WTC11 (cell line): ENCODE results near the gene USP48. TPM values are rescaled to one million over a fixed set of nuclear protein-coding genes. Genes with fewer than 3 reads are reported as not detected.
"Not testable (repeated sequence)": the region's sequence is repeated elsewhere in the genome, so short reads cannot be mapped to it uniquely, and the experiment has no call there.

Source experiments
- ATAC-seq: fragments of 200-7000 bp; cut with Tn5 transposase; 2 replicates; pipeline ENCODE4 v1.10.0; 2021; ENCODE audit warnings: mild to moderate bottlenecking, moderate library complexity
- CTCF ChIA-PET: fragments of 300-600 bp; sonication (Branson Sonifier 250); formaldehyde crosslinking; loops from one replicate; lab custom pipeline; 2021; ENCODE audit warnings: antibody characterized with exemption; lab: Charles Lee
- POLR2A ChIA-PET: fragments of 350-600 bp; sonication (Branson Sonifier 250); formaldehyde crosslinking; loops from one replicate; lab custom pipeline; 2021; ENCODE audit warnings: antibody characterized with exemption; lab: Charles Lee
- DNase-seq: peaks from one replicate; pipeline ENCODE4 v3.0.0; 2021; ENCODE audit warnings: low spot score
- H3K27ac Mint-ChIP-seq: 2 replicates; pipeline ENCODE4 v1.8.0; 2021; ENCODE audit warnings: mixed read lengths
- H3K27me3 Mint-ChIP-seq: 2 replicates; pipeline ENCODE4 v1.8.0; 2021; ENCODE audit warnings: low read depth, mild to moderate bottlenecking, moderate library complexity, mixed read lengths
- H3K36me3 Mint-ChIP-seq: 2 replicates; pipeline ENCODE4 v1.8.0; 2021; ENCODE audit warnings: mixed read lengths
- H3K4me1 Mint-ChIP-seq: 2 replicates; pipeline ENCODE4 v1.8.0; 2022; ENCODE audit warnings: mixed read lengths
- H3K4me3 Mint-ChIP-seq: 2 replicates; pipeline ENCODE4 v1.8.0; 2021; ENCODE audit warnings: mild to moderate bottlenecking, moderate library complexity, mixed read lengths
- H3K9me3 Mint-ChIP-seq: 2 replicates; pipeline ENCODE4 v1.8.0; 2021; ENCODE audit warnings: mixed read lengths
- CBFB ChIP-seq: sonication (generic); formaldehyde crosslinking; IDR thresholded peaks from 2 replicates; pipeline ENCODE4 v1.8.1; 2022; ENCODE audit warnings: mild to moderate bottlenecking, low read depth, missing genetic modification reagents
- EMX1 ChIP-seq: fragments of 250-450 bp; sonication (Bioruptor Pico); IDR thresholded peaks from 2 replicates; pipeline ENCODE4 v1.8.0; 2021; ENCODE audit warnings: mild to moderate bottlenecking
- ETV6 ChIP-seq: sonication (generic); formaldehyde crosslinking; IDR thresholded peaks from 2 replicates; pipeline ENCODE4 v1.8.1; 2022; ENCODE audit warnings: mild to moderate bottlenecking, missing genetic modification reagents
- IRF2 ChIP-seq: sonication (generic); formaldehyde crosslinking; IDR thresholded peaks from 2 replicates; pipeline ENCODE4 v1.8.0; 2022; ENCODE audit warnings: low read depth, missing genetic modification reagents, borderline replicate concordance
- NR2C2 ChIP-seq: sonication (generic); formaldehyde crosslinking; IDR thresholded peaks from 2 replicates; pipeline ENCODE4 v1.8.0; 2022; ENCODE audit warnings: mild to moderate bottlenecking, missing genetic modification reagents
- NR3C1 ChIP-seq: sonication (generic); formaldehyde crosslinking; conservative IDR thresholded peaks from 2 replicates; pipeline ENCODE4 v1.8.1; 2023; ENCODE audit warnings: low read depth, mild to moderate bottlenecking, missing genetic modification reagents
- PRDM15 ChIP-seq: sonication (generic); formaldehyde crosslinking; IDR thresholded peaks from 2 replicates; pipeline ENCODE4 v1.8.0; 2022; ENCODE audit warnings: missing genetic modification reagents
- PREB ChIP-seq: sonication (generic); formaldehyde crosslinking; IDR thresholded peaks from 2 replicates; pipeline ENCODE4 v1.8.1; 2022; ENCODE audit warnings: mild to moderate bottlenecking, missing genetic modification reagents, moderate library complexity, borderline replicate concordance
- SMAD3 ChIP-seq: sonication (generic); formaldehyde crosslinking; IDR thresholded peaks from 2 replicates; pipeline ENCODE4 v1.8.0; 2022; ENCODE audit warnings: missing genetic modification reagents, mild to moderate bottlenecking, borderline replicate concordance
- SMAD4 ChIP-seq: sonication (generic); formaldehyde crosslinking; IDR thresholded peaks from 2 replicates; pipeline ENCODE4 v1.8.0; 2022; ENCODE audit warnings: mild to moderate bottlenecking, missing genetic modification reagents
- ZBTB43 ChIP-seq: sonication (generic); formaldehyde crosslinking; IDR thresholded peaks from 2 replicates; pipeline ENCODE4 v1.8.1; 2023; ENCODE audit warnings: mild to moderate bottlenecking, missing genetic modification reagents
- ZNF232 ChIP-seq: sonication (generic); formaldehyde crosslinking; IDR thresholded peaks from 2 replicates; pipeline ENCODE4 v1.8.0; 2022; ENCODE audit warnings: mild to moderate bottlenecking, missing genetic modification reagents
- ZNF512 ChIP-seq: sonication (generic); formaldehyde crosslinking; IDR thresholded peaks from 2 replicates; pipeline ENCODE4 v1.8.1; 2022; ENCODE audit warnings: missing genetic modification reagents, borderline replicate concordance
- total RNA-seq: library from RNA; stranded (reverse); gene quantifications from 3 replicates; pipeline ENCODE4 v1.2.3, GENCODE V29; 2021
- TF ChIP-seq, protein P1 (sequence below): sonication (generic); formaldehyde crosslinking; IDR thresholded peaks from 2 replicates; pipeline ENCODE4 v1.8.0; 2023; ENCODE audit warnings: missing genetic modification reagents

USP48 gene
- total RNA-seq, 1 experiment from 2014 or later, result 86.9 TPM

GRCh38 chr1:21680381-21680780 is 102.6 kb downstream of the USP48 start (continued):
- TF ChIP-seq PRDM15 (CRISPR knock-in tag) (no peak), ZNF512 (CRISPR knock-in tag) (no peak)
- TF ChIP-seq, all 79 proteins: peak for 0

- Mint-ChIP-seq H3K4me3 (no peak overlapping the region), H3K27me3 (no peaks in the 10 kb centered on the region), H3K36me3 (peaks cover 19% of the 10 kb centered on the region), H3K9me3 (no peaks in the 10 kb centered on the region), H3K27ac (no peak overlapping the region; the same call in 1 of the 2 replicates), H3K4me1 (peaks cover 12% of the 10 kb centered on the region)
- no peak for ATAC-seq
- DNase-seq, result no peak
- CTCF ChIA-PET, result no interaction called here
- POLR2A ChIA-PET, result no interaction called here
- no peak for TF ChIP-seq SMAD4 (CRISPR knock-in tag)
- TF ChIP-seq, all 79 proteins: peak for 0
Measured at GRCh38 chr1:21677168-21677567, 105.8 kb downstream of the USP48 start.

GRCh38 chr1:21674957-21675356 is 108.0 kb downstream of the USP48 start:
- DNase-seq (no peak), ATAC-seq (no peak)
- TF ChIP-seq ZBTB43 (CRISPR knock-in tag), result no peak
- TF ChIP-seq IRF2 (CRISPR knock-in tag), result no peak
- TF ChIP-seq EMX1 (CRISPR knock-in tag), result no peak
- no peak for TF ChIP-seq NR2C2
- no peak for TF ChIP-seq ZNF232 (CRISPR knock-in tag)
- no peak for TF ChIP-seq ETV6 (CRISPR knock-in tag)
- no peak for TF ChIP-seq CBFB (CRISPR knock-in tag)
- TF ChIP-seq NR3C1 (CRISPR knock-in tag), result no peak
- no peak for TF ChIP-seq PREB (CRISPR knock-in tag)
- no peak for TF ChIP-seq SMAD3 (CRISPR knock-in tag)
- TF ChIP-seq, protein P1, sequence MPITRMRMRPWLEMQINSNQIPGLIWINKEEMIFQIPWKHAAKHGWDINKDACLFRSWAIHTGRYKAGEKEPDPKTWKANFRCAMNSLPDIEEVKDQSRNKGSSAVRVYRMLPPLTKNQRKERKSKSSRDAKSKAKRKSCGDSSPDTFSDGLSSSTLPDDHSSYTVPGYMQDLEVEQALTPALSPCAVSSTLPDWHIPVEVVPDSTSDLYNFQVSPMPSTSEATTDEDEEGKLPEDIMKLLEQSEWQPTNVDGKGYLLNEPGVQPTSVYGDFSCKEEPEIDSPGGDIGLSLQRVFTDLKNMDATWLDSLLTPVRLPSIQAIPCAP (CRISPR knock-in tag), result no peak
- Mint-ChIP-seq H3K9me3 (no peaks in the 10 kb centered on the region), H3K36me3 (peaks cover 13% of the 10 kb centered on the region), H3K27me3 (peaks cover 5% of the 10 kb centered on the region), H3K4me3 (no peak overlapping the region), H3K4me1 (peaks cover 27% of the 10 kb centered on the region), H3K27ac (peak overlapping the region; percentile 63)
- ChIA-PET CTCF (no interaction called here), POLR2A (no interaction called here)

GRCh38 chr1:21673853-21674252 is 109.1 kb downstream of the USP48 start:
- peaks cover 28% of the 10 kb centered on the region for H3K4me1 Mint-ChIP-seq
- DNase-seq, H3K27ac Mint-ChIP-seq, ATAC-seq, POLR2A ChIA-PET, H3K9me3 Mint-ChIP-seq, H3K36me3 Mint-ChIP-seq, H3K4me3 Mint-ChIP-seq, H3K27me3 Mint-ChIP-seq: not testable (repeated sequence)
- CTCF ChIA-PET, result interaction anchor here (1.0 to 1.1 kb wide), 2 partner anchors 14 to 456 kb away, joined by 3 to 4 read pairs; no protein-coding TSS in a partner anchor
